Measurements from ENCODE around the gene TBC1D7.

DNA sequence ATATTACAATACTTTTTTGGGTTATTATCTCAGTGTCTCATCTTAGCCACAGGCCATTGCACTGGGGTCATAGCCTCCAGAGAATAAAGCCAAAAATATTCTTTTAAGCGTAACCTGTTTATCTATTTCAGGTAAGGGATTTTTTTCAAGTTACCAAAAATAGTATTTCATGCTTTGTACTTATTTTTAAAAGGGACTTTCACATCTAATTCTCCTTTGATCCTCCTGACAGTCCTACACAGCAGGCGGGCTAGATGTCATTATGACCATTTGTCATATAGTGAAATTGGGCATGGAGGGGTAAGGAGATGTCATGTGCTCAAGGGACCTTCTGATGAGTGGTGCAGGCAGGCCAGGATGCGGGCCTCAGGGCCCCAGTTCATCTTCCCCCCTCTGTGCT is 68.9 kb downstream of the TBC1D7 start:
- TF ChIP-seq, protein P1, sequence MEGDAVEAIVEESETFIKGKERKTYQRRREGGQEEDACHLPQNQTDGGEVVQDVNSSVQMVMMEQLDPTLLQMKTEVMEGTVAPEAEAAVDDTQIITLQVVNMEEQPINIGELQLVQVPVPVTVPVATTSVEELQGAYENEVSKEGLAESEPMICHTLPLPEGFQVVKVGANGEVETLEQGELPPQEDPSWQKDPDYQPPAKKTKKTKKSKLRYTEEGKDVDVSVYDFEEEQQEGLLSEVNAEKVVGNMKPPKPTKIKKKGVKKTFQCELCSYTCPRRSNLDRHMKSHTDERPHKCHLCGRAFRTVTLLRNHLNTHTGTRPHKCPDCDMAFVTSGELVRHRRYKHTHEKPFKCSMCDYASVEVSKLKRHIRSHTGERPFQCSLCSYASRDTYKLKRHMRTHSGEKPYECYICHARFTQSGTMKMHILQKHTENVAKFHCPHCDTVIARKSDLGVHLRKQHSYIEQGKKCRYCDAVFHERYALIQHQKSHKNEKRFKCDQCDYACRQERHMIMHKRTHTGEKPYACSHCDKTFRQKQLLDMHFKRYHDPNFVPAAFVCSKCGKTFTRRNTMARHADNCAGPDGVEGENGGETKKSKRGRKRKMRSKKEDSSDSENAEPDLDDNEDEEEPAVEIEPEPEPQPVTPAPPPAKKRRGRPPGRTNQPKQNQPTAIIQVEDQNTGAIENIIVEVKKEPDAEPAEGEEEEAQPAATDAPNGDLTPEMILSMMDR (conservative IDR thresholded peaks at IDR 0.05), result no peak
- TF ChIP-seq ZFX (IDR thresholded peaks at IDR 0.05), result no peak

All from C4-2B (cell line).